GM10248 (cell line): ENCODE data around the gene MROH2A.

Experiments
- CTCF ChIA-PET: fragments of 300-600 bp; sonication (Branson Sonifier 250); formaldehyde crosslinking; extraction: SDS; loops from one replicate; lab custom pipeline; 2021; ENCODE audit warnings: antibody characterized with exemption; lab: Yijun Ruan, JAX
- POLR2A ChIA-PET: fragments of 350-650 bp; sonication (Branson Sonifier 250); formaldehyde crosslinking; extraction: SDS; loops from one replicate; lab custom pipeline; 2020; ENCODE audit warnings: antibody characterized with exemption; lab: Yijun Ruan, JAX
- DNase-seq: peaks from one replicate; pipeline ENCODE4 v3.0.0; 2012; ENCODE audit errors: extremely low spot score
- CTCF ChIP-seq: IDR thresholded peaks from 2 replicates; pipeline ENCODE4 v1.5.1; 2012; ENCODE audit warnings: mild to moderate bottlenecking, low read depth; ENCODE audit errors: extremely low read depth, missing control alignments, control extremely low read depth

MROH2A gene

GRCh38 chr2:233841183-233841582, 63.1 kb downstream of the MROH2A start:
- no peak for DNase-seq
- TF ChIP-seq CTCF, result no peak
- ChIA-PET POLR2A (no interaction called here), CTCF (no interaction called here)

GRCh38 chr2:233844064-233844807, 66.1 kb downstream of the MROH2A start:
- ChIA-PET POLR2A (no interaction called here), CTCF (interaction anchor here (1.0 to 1.5 kb wide), 2 partner anchors 12 to 18 kb away, joined by 3 to 6 read pairs; no protein-coding TSS in a partner anchor)
- TF ChIP-seq CTCF, result no peak
- DNase-seq, result no peak

DNA sequence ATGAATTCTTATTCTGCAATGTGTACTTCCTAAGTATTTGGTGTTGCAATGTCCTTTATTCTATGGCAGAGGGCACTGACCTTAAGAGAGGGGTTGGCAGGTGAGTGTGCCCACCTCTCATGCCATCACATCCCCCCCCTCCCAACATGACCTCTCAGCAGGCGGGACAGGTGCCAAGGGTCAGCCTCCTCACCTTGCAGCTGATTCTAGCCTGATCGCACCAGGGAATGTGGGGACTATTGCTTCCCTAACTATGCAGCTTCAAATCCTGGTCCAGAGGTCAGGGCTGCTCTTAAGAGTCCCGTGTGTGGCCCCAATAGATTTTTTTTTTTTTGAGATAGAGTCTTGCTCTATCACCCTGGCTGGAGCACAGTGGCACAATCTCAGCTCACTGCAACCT, 66.7 kb downstream of the MROH2A start:
- DNase-seq, result no peak
- POLR2A ChIA-PET, result no interaction called here
- no peak for TF ChIP-seq CTCF
- CTCF ChIA-PET, result interaction anchor here (1.0 to 5.2 kb wide), 2 partner anchors 12 kb away, joined by 6 to 19 read pairs; no protein-coding TSS in a partner anchor

- POLR2A ChIA-PET, result no interaction called here
- CTCF ChIA-PET, result interaction anchor here (5.2 kb wide), 1 partner anchor 12 kb away, joined by 19 read pairs; no protein-coding TSS in a partner anchor
- no peak for TF ChIP-seq CTCF
- no peak for DNase-seq
Measured at GRCh38 chr2:233845301-233846060, 67.4 kb downstream of the MROH2A start.

- ChIA-PET CTCF (interaction anchor here (5.2 kb wide), 1 partner anchor 11 kb away, joined by 19 read pairs; no protein-coding TSS in a partner anchor), POLR2A (no interaction called here)
- TF ChIP-seq CTCF, result no peak
- DNase-seq, result no peak
Measured at GRCh38 chr2:233846387-233847247, 68.5 kb downstream of the MROH2A start.
